Anterior cingulate cortex (tissue), 58 donors: ENCODE data around the gene CDH23.
A peak's percentile ranks its signal among the peaks of the same experiment; 100 is the strongest.

Source experiments
- DNase-seq, 58 donors: peaks; one replicate each; lab custom pipeline; 2025; lab: John Stamatoyannopoulos, UW

The CDH23 gene

GRCh38 chr10:71660313-71660712 lies 263.6 kb downstream of the CDH23 start:
- no peak for DNase-seq

- no peak for DNase-seq
Measured at GRCh38 chr10:71661060-71661622, 264.4 kb downstream of the CDH23 start.

- DNase-seq = no peak
Measured at GRCh38 chr10:71661779-71662336, 265.1 kb downstream of the CDH23 start.

- DNase-seq = no peak
Measured at GRCh38 chr10:71663311-71663710, 266.6 kb downstream of the CDH23 start.

GRCh38 chr10:71664585-71664984 lies 267.9 kb downstream of the CDH23 start:
- DNase-seq = no peak

- DNase-seq = no peak
Measured at GRCh38 chr10:71665456-71665855, 268.7 kb downstream of the CDH23 start.

- peak in 1 of 58 donors; percentile 21 for DNase-seq
Measured at GRCh38 chr10:71666639-71667386, 270.1 kb downstream of the CDH23 start.

GRCh38 chr10:71667387-71667752 lies 270.6 kb downstream of the CDH23 start:
- no peak for DNase-seq

GRCh38 chr10:71671994-71672946 lies 275.6 kb downstream of the CDH23 start:
- DNase-seq = no peak

GRCh38 chr10:71675295-71675970 lies 278.7 kb downstream of the CDH23 start:
- DNase-seq = no peak

GRCh38 chr10:71677261-71677660 lies 280.5 kb downstream of the CDH23 start:
- no peak for DNase-seq

GRCh38 chr10:71678057-71678805 lies 281.5 kb downstream of the CDH23 start:
- no peak for DNase-seq

- no peak for DNase-seq
Measured at GRCh38 chr10:71679425-71679824, 282.7 kb downstream of the CDH23 start.

GRCh38 chr10:71681977-71682376 lies 285.3 kb downstream of the CDH23 start:
- DNase-seq = no peak

- DNase-seq = peak in 15 of 58 donors; percentile 4 to 39 (median 16)
Measured at GRCh38 chr10:71683301-71683700, 286.6 kb downstream of the CDH23 start.

- DNase-seq = no peak
Measured at GRCh38 chr10:71684356-71685173, 287.8 kb downstream of the CDH23 start.

- DNase-seq = no peak
Measured at GRCh38 chr10:71685554-71686232, 289.0 kb downstream of the CDH23 start.

- DNase-seq = no peak
Measured at GRCh38 chr10:71687077-71687476, 290.4 kb downstream of the CDH23 start.
